HEK293 (cell line): ENCODE data around the gene CNMD.

Experiments used
- CTCF ChIA-PET: fragments of 350-600 bp; formaldehyde crosslinking; extraction: SDS; loops from one replicate; lab custom pipeline; 2021; ENCODE audit warnings: antibody characterized with exemption; lab: Yijun Ruan, JAX
- POLR2A ChIA-PET: fragments of 300-600 bp; formaldehyde crosslinking; extraction: SDS; loops from one replicate; lab custom pipeline; 2020; ENCODE audit warnings: antibody characterized with exemption, inconsistent platforms; lab: Yijun Ruan, JAX
- H3K27ac ChIP-seq: fragments of 200-500 bp; sonication (Bioruptor generic); 2 replicates; pipeline ENCODE4 v1.5.1; 2014; ENCODE audit warnings: low read depth, low read length, control low read depth, inconsistent platforms; ENCODE audit errors: extremely low read depth
- H3K36me3 ChIP-seq, 2 experiments: fragments of 200-500 bp in 1 of 2; sonication (Bioruptor generic) in 1 of 2; 1 replicate in 1 of 2; 2 replicates in 1 of 2; pipeline ENCODE4 v1.5.1; 2014 to 2017; ENCODE audit warnings: inconsistent platforms in 2 of 2, low read length in 2 of 2; ENCODE audit not compliant: control insufficient read depth in 2 of 2, insufficient read depth in 1 of 2
- H3K4me1 ChIP-seq: fragments of 200-500 bp; sonication (Bioruptor generic); 2 replicates; pipeline ENCODE4 v1.5.1; 2014; ENCODE audit warnings: mild to moderate bottlenecking, low read length, inconsistent platforms; ENCODE audit not compliant: control insufficient read depth, insufficient read depth
- H3K4me3 ChIP-seq: 2 replicates; pipeline ENCODE4 v1.5.1; 2011; ENCODE audit warnings: low read depth, mild to moderate bottlenecking, control low read depth, low read length, moderate library complexity
- H3K9me3 ChIP-seq: fragments of 200-500 bp; sonication (Bioruptor generic); 2 replicates; pipeline ENCODE4 v1.5.1; 2014; ENCODE audit warnings: low read depth, low read length, inconsistent platforms; ENCODE audit not compliant: control insufficient read depth, insufficient read depth
- IKZF3 ChIP-seq: fragments of 450-650 bp; IDR thresholded peaks from 2 replicates; pipeline ENCODE4 v1.5.0; 2018; ENCODE audit warnings: missing biosample characterization, mild to moderate bottlenecking, missing genetic modification characterization, moderate library complexity
- ZFP37 ChIP-seq: fragments of 450-650 bp; formaldehyde crosslinking; IDR thresholded peaks from 2 replicates; pipeline ENCODE4 v1.5.1; 2016; ENCODE audit warnings: missing biosample characterization, missing genetic modification characterization
- ZNF335 ChIP-seq: fragments of 450-650 bp; formaldehyde crosslinking; conservative IDR thresholded peaks from 2 replicates; pipeline ENCODE4 v1.5.1; 2016; ENCODE audit warnings: missing biosample characterization, missing genetic modification characterization
- ZNF501 ChIP-seq: fragments of 450-650 bp; formaldehyde crosslinking; IDR thresholded peaks from 2 replicates; pipeline ENCODE4 v1.5.1; 2016; ENCODE audit warnings: missing biosample characterization, missing genetic modification characterization
- ZNF76 ChIP-seq: fragments of 450-650 bp; formaldehyde crosslinking; IDR thresholded peaks from 2 replicates; pipeline ENCODE4; 2016; ENCODE audit warnings: low read depth, missing biosample characterization, missing genetic modification characterization, borderline replicate concordance
- ZNF768 ChIP-seq: fragments of 450-650 bp; formaldehyde crosslinking; IDR thresholded peaks from 2 replicates; pipeline ENCODE4 v1.5.1; 2018; ENCODE audit warnings: missing biosample characterization, mild to moderate bottlenecking, missing genetic modification characterization
- ZNF791 ChIP-seq: fragments of 450-650 bp; formaldehyde crosslinking; IDR thresholded peaks from 2 replicates; pipeline ENCODE4 v1.5.1; 2016; ENCODE audit warnings: missing biosample characterization, missing genetic modification characterization
- ZNF837 ChIP-seq: fragments of 450-650 bp; formaldehyde crosslinking; IDR thresholded peaks from 2 replicates; pipeline ENCODE4 v1.5.1; 2016; ENCODE audit warnings: missing biosample characterization, missing genetic modification characterization
- TF ChIP-seq, protein P1 (sequence below): fragments of 450-650 bp; formaldehyde crosslinking; IDR thresholded peaks from 2 replicates; pipeline ENCODE4 v1.5.1; 2016; ENCODE audit warnings: missing biosample characterization, missing genetic modification characterization
- TF ChIP-seq, protein P2 (sequence below): fragments of 450-650 bp; formaldehyde crosslinking; IDR thresholded peaks from 2 replicates; pipeline ENCODE4 v1.5.1; 2016; ENCODE audit warnings: missing biosample characterization, missing genetic modification characterization
- TF ChIP-seq, protein P3 (sequence below): fragments of 450-650 bp; formaldehyde crosslinking; IDR thresholded peaks from 2 replicates; pipeline ENCODE4 v1.5.1; 2016; ENCODE audit warnings: missing biosample characterization, missing genetic modification characterization
- TF ChIP-seq, protein P4 (sequence below): fragments of 450-650 bp; formaldehyde crosslinking; IDR thresholded peaks from 2 replicates; pipeline ENCODE4 v1.5.1; 2017; ENCODE audit warnings: missing biosample characterization, missing genetic modification characterization
- TF ChIP-seq, protein P5 (sequence below): fragments of 450-650 bp; formaldehyde crosslinking; IDR thresholded peaks from 2 replicates; pipeline ENCODE4 v1.5.1; 2016; ENCODE audit warnings: missing biosample characterization, missing genetic modification characterization

Gene CNMD

DNA sequence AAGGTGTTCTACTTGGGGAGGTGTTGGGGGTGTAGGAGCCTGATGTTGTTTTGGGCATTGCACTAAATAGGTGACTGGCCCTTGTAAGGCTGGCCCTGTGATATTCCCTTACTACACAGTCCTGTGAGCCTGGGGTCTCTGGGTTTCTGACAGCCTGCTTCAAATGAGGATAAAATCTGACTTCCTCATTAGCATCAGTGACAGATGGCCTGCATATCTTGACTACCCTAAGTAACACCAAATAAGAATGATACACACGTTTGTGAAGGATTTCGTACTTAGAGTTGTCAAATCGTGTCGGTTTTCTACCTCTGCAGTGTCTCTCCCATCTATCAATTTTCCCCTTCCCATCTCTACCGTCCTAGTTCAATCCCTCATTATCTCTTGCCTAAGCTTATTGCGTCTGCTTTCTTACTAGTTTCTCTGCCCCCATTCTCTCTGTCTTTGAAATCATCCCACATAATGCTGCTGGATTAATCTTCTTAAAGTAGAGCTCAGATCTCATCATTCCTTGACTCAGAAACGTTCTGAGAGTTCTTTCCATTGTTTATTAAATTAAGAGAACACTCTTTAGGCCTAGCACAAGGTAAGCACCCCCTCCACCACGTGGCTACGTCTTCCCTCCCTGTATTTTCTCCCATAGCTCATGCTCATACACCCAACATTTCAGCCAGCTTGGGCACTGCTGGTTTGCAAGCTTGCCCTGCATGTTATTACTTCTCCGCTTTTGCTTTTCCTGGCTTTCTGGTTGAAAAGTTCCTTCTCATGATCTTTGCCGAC lies 26.2 kb upstream of the CNMD start (continued):
- TF ChIP-seq, protein P1, sequence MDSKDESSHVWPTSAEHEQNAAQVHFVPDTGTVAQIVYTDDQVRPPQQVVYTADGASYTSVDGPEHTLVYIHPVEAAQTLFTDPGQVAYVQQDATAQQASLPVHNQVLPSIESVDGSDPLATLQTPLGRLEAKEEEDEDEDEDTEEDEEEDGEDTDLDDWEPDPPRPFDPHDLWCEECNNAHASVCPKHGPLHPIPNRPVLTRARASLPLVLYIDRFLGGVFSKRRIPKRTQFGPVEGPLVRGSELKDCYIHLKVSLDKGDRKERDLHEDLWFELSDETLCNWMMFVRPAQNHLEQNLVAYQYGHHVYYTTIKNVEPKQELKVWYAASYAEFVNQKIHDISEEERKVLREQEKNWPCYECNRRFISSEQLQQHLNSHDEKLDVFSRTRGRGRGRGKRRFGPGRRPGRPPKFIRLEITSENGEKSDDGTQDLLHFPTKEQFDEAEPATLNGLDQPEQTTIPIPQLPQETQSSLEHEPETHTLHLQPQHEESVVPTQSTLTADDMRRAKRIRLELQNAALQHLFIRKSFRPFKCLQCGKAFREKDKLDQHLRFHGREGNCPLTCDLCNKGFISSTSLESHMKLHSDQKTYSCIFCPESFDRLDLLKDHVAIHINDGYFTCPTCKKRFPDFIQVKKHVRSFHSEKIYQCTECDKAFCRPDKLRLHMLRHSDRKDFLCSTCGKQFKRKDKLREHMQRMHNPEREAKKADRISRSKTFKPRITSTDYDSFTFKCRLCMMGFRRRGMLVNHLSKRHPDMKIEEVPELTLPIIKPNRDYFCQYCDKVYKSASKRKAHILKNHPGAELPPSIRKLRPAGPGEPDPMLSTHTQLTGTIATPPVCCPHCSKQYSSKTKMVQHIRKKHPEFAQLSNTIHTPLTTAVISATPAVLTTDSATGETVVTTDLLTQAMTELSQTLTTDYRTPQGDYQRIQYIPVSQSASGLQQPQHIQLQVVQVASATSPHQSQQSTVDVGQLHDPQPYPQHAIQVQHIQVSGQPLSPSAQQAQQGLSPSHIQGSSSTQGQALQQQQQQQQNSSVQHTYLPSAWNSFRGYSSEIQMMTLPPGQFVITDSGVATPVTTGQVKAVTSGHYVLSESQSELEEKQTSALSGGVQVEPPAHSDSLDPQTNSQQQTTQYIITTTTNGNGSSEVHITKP (tag by site-specific recombination) = no peak
- TF ChIP-seq ZNF76 (tag by site-specific recombination) (no peak), ZNF791 (tag by site-specific recombination) (no peak), IKZF3 (tag by site-specific recombination) (no peak), ZNF501 (tag by site-specific recombination) (no peak), ZNF335 (tag by site-specific recombination) (no peak)
- TF ChIP-seq, protein P2, sequence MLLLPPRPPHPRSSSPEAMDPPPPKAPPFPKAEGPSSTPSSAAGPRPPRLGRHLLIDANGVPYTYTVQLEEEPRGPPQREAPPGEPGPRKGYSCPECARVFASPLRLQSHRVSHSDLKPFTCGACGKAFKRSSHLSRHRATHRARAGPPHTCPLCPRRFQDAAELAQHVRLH (tag by site-specific recombination) = no peak

DNA sequence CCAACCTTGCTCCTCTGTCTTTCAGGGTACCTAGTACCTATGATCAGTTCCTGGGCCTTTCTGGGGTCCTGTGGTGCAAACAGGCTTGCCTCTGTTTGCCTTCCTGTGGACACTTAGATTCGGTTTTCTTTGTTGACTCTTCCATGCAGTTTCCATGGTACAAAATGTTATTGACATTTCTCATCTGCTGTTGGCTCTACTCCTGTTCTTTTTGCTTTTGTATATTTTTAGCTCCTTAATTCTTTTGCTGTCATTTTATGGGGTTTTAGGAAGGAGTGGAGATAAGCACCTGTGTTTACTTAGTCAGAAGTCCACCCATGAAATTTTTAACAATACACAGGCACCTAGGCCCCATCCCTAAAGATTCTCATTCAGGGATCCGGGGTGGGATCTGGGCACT lies 20.5 kb upstream of the CNMD start:
- TF ChIP-seq, protein P3, sequence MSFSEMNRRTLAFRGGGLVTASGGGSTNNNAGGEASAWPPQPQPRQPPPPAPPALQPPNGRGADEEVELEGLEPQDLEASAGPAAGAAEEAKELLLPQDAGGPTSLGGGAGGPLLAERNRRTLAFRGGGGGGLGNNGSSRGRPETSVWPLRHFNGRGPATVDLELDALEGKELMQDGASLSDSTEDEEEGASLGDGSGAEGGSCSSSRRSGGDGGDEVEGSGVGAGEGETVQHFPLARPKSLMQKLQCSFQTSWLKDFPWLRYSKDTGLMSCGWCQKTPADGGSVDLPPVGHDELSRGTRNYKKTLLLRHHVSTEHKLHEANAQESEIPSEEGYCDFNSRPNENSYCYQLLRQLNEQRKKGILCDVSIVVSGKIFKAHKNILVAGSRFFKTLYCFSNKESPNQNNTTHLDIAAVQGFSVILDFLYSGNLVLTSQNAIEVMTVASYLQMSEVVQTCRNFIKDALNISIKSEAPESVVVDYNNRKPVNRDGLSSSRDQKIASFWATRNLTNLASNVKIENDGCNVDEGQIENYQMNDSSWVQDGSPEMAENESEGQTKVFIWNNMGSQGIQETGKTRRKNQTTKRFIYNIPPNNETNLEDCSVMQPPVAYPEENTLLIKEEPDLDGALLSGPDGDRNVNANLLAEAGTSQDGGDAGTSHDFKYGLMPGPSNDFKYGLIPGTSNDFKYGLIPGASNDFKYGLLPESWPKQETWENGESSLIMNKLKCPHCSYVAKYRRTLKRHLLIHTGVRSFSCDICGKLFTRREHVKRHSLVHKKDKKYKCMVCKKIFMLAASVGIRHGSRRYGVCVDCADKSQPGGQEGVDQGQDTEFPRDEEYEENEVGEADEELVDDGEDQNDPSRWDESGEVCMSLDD = no peak
- TF ChIP-seq ZFP37 (tag by site-specific recombination) (no peak), ZNF837 (no peak), ZNF768 (tag by site-specific recombination) (no peak)
- TF ChIP-seq, protein P4, sequence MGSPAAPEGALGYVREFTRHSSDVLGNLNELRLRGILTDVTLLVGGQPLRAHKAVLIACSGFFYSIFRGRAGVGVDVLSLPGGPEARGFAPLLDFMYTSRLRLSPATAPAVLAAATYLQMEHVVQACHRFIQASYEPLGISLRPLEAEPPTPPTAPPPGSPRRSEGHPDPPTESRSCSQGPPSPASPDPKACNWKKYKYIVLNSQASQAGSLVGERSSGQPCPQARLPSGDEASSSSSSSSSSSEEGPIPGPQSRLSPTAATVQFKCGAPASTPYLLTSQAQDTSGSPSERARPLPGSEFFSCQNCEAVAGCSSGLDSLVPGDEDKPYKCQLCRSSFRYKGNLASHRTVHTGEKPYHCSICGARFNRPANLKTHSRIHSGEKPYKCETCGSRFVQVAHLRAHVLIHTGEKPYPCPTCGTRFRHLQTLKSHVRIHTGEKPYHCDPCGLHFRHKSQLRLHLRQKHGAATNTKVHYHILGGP (tag by site-specific recombination) = no peak
- TF ChIP-seq, protein P5, sequence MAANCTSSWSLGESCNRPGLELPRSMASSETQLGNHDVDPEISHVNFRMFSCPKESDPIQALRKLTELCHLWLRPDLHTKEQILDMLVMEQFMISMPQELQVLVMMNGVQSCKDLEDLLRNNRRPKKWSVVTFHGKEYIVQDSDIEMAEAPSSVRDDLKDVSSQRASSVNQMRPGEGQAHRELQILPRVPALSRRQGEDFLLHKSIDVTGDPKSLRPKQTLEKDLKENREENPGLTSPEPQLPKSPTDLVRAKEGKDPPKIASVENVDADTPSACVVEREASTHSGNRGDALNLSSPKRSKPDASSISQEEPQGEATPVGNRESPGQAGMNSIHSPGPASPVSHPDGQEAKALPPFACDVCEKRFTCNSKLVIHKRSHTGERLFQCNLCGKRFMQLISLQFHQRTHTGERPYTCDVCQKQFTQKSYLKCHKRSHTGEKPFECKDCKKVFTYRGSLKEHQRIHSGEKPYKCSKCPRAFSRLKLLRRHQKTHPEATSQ (tag by site-specific recombination) = no peak
- TF ChIP-seq, protein P2 (tag by site-specific recombination) = no peak
- Histone ChIP-seq H3K27ac (no peak overlapping the region), H3K9me3 (no peaks in the 10 kb centered on the region), H3K4me3 (no peak overlapping the region), H3K4me1 (no peaks in the 10 kb centered on the region), H3K36me3 (no peaks in the 10 kb centered on the region)
- ChIA-PET POLR2A (no interaction called here), CTCF (no interaction called here)
